ENCODE data around the gene PLEKHA7.

Gene PLEKHA7

DNA sequence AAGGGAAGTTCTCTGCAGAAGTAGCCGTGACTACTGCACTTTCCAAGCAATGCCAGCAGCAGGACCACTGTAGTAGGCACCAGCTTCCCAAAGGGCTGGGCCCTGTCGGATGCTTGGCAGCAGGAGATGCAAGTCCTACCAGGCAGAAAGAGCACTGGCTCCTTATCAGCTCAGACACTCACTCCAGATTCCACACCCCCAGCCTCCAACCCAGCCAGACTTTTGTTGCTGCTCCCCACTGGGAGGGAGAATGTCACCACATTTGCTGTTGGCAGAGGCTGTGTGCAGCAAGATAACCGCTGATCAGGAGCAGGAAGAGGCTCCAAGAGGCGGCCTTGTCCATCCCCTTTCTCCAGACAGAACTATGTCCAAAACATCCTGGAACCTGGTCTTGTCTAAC, 157.0 kb downstream of the PLEKHA7 start:
- peaks cover 10% of the 10 kb centered on the region for H3K4me1 ChIP-seq (ENCODE audit: control insufficient read depth, insufficient read depth, low read length)
- H3K9ac ChIP-seq (ENCODE audit: low read length) = no peak overlapping the region
- H3K27me3 ChIP-seq (ENCODE audit: control insufficient read depth, insufficient read depth, low read length) = no peaks in the 10 kb centered on the region
- H3K9me3 ChIP-seq (ENCODE audit: control insufficient read depth, low read length) = no peaks in the 10 kb centered on the region
- peaks cover 7% of the 10 kb centered on the region for H3K36me3 ChIP-seq (ENCODE audit: control insufficient read depth, insufficient read depth, low read length)
- H3K4me3 ChIP-seq (ENCODE audit: low read length) = no peak overlapping the region

GRCh38 chr11:16856022-16856471, 158.2 kb downstream of the PLEKHA7 start:
- Histone ChIP-seq H3K4me3 (ENCODE audit: low read length) (no peak overlapping the region), H3K4me1 (ENCODE audit: control insufficient read depth, insufficient read depth, low read length) (peaks cover 9% of the 10 kb centered on the region), H3K9ac (ENCODE audit: low read length) (no peak overlapping the region), H3K27me3 (ENCODE audit: control insufficient read depth, insufficient read depth, low read length) (no peaks in the 10 kb centered on the region), H3K36me3 (ENCODE audit: control insufficient read depth, insufficient read depth, low read length) (peaks cover 7% of the 10 kb centered on the region), H3K9me3 (ENCODE audit: control insufficient read depth, low read length) (no peaks in the 10 kb centered on the region)

- Histone ChIP-seq H3K9me3 (ENCODE audit: control insufficient read depth, low read length) (no peaks in the 10 kb centered on the region), H3K4me3 (ENCODE audit: low read length) (no peak overlapping the region), H3K4me1 (ENCODE audit: control insufficient read depth, insufficient read depth, low read length) (no peaks in the 10 kb centered on the region), H3K27me3 (ENCODE audit: control insufficient read depth, insufficient read depth, low read length) (no peaks in the 10 kb centered on the region), H3K9ac (ENCODE audit: low read length) (no peak overlapping the region), H3K36me3 (ENCODE audit: control insufficient read depth, insufficient read depth, low read length) (peaks cover 7% of the 10 kb centered on the region)
Measured at GRCh38 chr11:16854979-16855378, 159.2 kb downstream of the PLEKHA7 start.

DNA sequence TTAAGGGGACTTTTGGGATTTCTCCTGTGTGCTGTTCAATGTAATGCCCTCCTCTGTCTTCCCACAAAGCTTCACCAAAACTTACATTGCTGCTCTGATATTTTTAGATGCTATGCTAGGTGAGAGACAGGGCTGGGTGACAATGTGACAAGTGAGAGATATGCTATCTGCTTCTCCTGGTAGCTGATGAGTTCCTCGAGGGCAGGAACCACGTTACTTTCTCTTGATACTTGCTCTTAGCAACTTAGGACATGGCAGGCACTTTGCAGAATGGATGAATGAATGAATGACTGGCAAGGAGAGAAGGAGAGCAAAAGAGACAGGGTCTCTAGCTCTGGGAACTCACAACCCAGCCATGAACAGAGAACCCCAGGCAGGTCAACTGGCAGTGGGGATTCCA, 160.4 kb downstream of the PLEKHA7 start:
- no peaks in the 10 kb centered on the region for H3K27me3 ChIP-seq (ENCODE audit: control insufficient read depth, insufficient read depth, low read length)
- no peaks in the 10 kb centered on the region for H3K4me1 ChIP-seq (ENCODE audit: control insufficient read depth, insufficient read depth, low read length)
- H3K36me3 ChIP-seq (ENCODE audit: control insufficient read depth, insufficient read depth, low read length) = peaks cover 7% of the 10 kb centered on the region
- no peaks in the 10 kb centered on the region for H3K9me3 ChIP-seq (ENCODE audit: control insufficient read depth, low read length)
- H3K4me3 ChIP-seq (ENCODE audit: low read length) = no peak overlapping the region
- H3K9ac ChIP-seq (ENCODE audit: low read length) = no peak overlapping the region

DNA sequence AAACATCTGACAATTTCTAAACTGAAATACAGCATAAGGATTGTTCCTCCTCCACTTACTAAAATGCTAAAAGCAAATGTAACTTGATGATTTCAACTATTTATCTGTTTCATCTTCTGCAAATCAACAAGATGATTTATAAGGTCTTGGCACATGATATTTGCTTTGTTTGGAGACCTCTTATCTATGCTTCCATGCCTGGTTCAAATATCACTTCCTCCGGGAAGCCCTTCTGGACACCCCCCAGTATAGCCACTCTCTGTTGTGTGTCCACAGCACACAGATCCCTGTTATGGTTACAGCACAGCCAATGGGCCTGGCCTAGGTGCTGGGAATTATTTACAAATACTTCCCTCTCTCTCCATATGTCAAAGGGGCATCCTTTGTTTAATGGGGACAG, 160.9 kb downstream of the PLEKHA7 start:
- Histone ChIP-seq H3K9ac (ENCODE audit: low read length) (no peak overlapping the region), H3K4me1 (ENCODE audit: control insufficient read depth, insufficient read depth, low read length) (no peaks in the 10 kb centered on the region), H3K36me3 (ENCODE audit: control insufficient read depth, insufficient read depth, low read length) (peaks cover 7% of the 10 kb centered on the region), H3K9me3 (ENCODE audit: control insufficient read depth, low read length) (no peaks in the 10 kb centered on the region), H3K4me3 (ENCODE audit: low read length) (no peak overlapping the region), H3K27me3 (ENCODE audit: control insufficient read depth, insufficient read depth, low read length) (no peaks in the 10 kb centered on the region)

DNA sequence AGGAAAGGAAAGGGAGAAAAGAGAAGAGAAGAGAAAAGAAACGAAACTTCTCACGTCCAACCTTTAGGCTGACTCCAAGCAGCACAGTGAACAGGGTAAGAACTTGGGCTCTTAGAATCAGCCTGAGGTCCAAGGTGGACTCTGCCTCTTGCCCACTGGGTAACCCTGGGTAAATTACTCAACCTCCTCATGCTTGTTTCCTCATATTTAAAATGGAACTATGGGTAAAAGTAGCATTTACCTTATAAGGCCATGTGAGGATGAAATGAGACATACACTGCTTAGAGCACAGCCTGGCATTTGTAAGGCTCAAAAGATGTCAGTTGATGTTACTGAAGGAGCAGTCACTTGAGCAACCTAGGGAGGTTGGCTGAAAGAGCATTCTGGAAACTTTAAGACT, 167.9 kb downstream of the PLEKHA7 start:
- H3K27me3 ChIP-seq (ENCODE audit: control insufficient read depth, insufficient read depth, low read length) = no peaks in the 10 kb centered on the region
- H3K9me3 ChIP-seq (ENCODE audit: control insufficient read depth, low read length) = no peaks in the 10 kb centered on the region
- peaks cover 5% of the 10 kb centered on the region for H3K4me1 ChIP-seq (ENCODE audit: control insufficient read depth, insufficient read depth, low read length)
- H3K9ac ChIP-seq (ENCODE audit: low read length) = no peak overlapping the region
- no peak overlapping the region for H3K4me3 ChIP-seq (ENCODE audit: low read length)
- no peaks in the 10 kb centered on the region for H3K36me3 ChIP-seq (ENCODE audit: control insufficient read depth, insufficient read depth, low read length)

DNA sequence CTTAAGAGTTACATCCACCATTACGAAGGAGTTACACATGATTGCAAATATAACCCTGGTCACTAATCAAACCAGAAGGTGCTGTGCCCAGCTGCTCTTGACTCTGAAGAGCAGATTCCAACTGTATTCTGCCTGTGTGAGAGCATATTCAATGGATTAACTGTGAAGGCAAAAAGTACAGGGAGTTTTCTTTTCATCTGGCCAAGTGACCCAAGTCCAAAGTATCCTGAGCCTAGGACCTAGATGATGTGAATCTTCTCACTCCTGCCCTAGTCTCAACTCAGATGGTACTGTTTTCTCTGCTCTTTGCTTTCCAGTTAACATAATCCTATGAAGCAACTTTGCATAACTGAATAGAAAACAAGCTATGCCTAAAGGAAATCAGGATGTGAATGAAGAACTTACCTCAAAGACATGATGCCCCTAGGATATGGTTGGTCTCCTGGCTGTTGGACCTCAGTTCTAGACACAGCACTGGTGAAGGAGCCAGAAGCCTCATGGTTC, 169.9 kb downstream of the PLEKHA7 start:
- Histone ChIP-seq H3K4me3 (ENCODE audit: low read length) (no peak overlapping the region), H3K27me3 (ENCODE audit: control insufficient read depth, insufficient read depth, low read length) (no peaks in the 10 kb centered on the region), H3K9ac (ENCODE audit: low read length) (no peak overlapping the region), H3K4me1 (ENCODE audit: control insufficient read depth, insufficient read depth, low read length) (peaks cover 5% of the 10 kb centered on the region), H3K36me3 (ENCODE audit: control insufficient read depth, insufficient read depth, low read length) (peaks cover 5% of the 10 kb centered on the region), H3K9me3 (ENCODE audit: control insufficient read depth, low read length) (no peaks in the 10 kb centered on the region)

DNA sequence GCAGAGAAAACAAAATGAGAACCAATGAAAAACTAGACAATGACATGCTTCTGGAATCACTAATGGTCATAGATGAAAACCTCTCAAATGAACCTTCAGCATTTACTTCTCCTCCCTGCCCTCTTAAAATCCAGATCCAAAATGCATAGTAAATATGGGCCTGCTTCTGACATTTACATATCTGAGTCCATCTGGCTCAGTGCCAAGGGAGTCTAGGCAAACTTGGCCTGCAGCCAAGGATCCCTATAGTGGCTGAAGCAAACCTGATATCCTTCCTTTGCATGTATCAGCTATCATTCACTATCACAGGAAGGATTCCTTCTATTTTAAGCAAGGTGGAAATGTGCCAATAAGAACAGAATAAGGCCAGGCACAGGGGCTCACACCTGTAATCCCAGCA, 170.9 kb downstream of the PLEKHA7 start:
- peaks cover 5% of the 10 kb centered on the region for H3K4me1 ChIP-seq (ENCODE audit: control insufficient read depth, insufficient read depth, low read length)
- H3K4me3 ChIP-seq (ENCODE audit: low read length) = no peak overlapping the region
- H3K36me3 ChIP-seq (ENCODE audit: control insufficient read depth, insufficient read depth, low read length) = peaks cover 5% of the 10 kb centered on the region
- no peaks in the 10 kb centered on the region for H3K27me3 ChIP-seq (ENCODE audit: control insufficient read depth, insufficient read depth, low read length)
- H3K9ac ChIP-seq (ENCODE audit: low read length) = no peak overlapping the region
- H3K9me3 ChIP-seq (ENCODE audit: control insufficient read depth, low read length) = no peaks in the 10 kb centered on the region

- no peak overlapping the region for H3K9ac ChIP-seq (ENCODE audit: low read length)
- peaks cover 5% of the 10 kb centered on the region for H3K36me3 ChIP-seq (ENCODE audit: control insufficient read depth, insufficient read depth, low read length)
- H3K4me3 ChIP-seq (ENCODE audit: low read length) = no peak overlapping the region
- no peaks in the 10 kb centered on the region for H3K9me3 ChIP-seq (ENCODE audit: control insufficient read depth, low read length)
- H3K27me3 ChIP-seq (ENCODE audit: control insufficient read depth, insufficient read depth, low read length) = no peaks in the 10 kb centered on the region
- H3K4me1 ChIP-seq (ENCODE audit: control insufficient read depth, insufficient read depth, low read length) = peaks cover 5% of the 10 kb centered on the region
Measured at GRCh38 chr11:16841984-16842383, 172.2 kb downstream of the PLEKHA7 start.

DNA sequence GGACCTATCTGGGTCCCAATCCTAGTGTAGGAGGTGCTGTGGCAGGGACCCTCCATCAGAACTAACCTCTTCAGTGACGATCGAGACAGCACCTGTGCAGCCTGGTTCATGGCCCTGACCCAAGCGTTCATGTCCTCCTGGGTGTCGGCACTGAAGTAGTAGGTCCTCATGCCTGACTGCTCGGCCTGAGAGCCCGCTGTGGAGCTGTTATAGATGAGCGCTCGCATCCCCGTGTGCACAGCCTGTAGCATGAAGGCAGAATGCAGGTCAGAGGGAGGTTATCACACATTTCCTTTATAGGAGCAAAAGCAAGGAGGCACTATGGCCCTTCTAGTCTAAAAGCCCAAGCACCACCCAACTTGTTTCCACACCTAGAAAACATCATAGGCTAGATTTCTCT, 172.7 kb downstream of the PLEKHA7 start:
- Histone ChIP-seq H3K9me3 (ENCODE audit: control insufficient read depth, low read length) (no peaks in the 10 kb centered on the region), H3K27me3 (ENCODE audit: control insufficient read depth, insufficient read depth, low read length) (no peaks in the 10 kb centered on the region), H3K9ac (ENCODE audit: low read length) (no peak overlapping the region), H3K36me3 (ENCODE audit: control insufficient read depth, insufficient read depth, low read length) (peaks cover 5% of the 10 kb centered on the region), H3K4me3 (ENCODE audit: low read length) (no peak overlapping the region), H3K4me1 (ENCODE audit: control insufficient read depth, insufficient read depth, low read length) (peaks cover 5% of the 10 kb centered on the region)

DNA sequence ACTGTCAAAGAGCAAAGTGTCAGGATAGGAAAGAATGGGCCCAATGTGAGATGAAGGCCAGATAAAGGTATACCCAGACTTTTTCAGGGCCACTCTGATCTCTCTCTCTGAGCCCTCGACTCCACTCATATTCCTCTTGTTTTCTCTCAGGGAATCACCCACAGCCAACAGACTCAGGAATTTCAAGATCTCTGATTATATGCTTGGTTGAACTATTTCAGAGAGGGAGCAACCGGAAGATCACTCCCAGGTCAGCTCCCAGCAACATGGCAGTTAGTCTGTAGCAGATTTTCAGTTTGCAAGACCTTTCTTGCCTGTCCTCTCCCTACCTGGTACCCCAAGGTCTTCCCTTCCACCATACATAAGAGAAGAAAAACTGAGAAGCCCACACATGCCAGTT, 173.3 kb downstream of the PLEKHA7 start:
- Histone ChIP-seq H3K36me3 (ENCODE audit: control insufficient read depth, insufficient read depth, low read length) (peaks cover 5% of the 10 kb centered on the region), H3K4me1 (ENCODE audit: control insufficient read depth, insufficient read depth, low read length) (peaks cover 5% of the 10 kb centered on the region), H3K9ac (ENCODE audit: low read length) (no peak overlapping the region), H3K4me3 (ENCODE audit: low read length) (no peak overlapping the region), H3K27me3 (ENCODE audit: control insufficient read depth, insufficient read depth, low read length) (no peaks in the 10 kb centered on the region), H3K9me3 (ENCODE audit: control insufficient read depth, low read length) (no peaks in the 10 kb centered on the region)

DNA sequence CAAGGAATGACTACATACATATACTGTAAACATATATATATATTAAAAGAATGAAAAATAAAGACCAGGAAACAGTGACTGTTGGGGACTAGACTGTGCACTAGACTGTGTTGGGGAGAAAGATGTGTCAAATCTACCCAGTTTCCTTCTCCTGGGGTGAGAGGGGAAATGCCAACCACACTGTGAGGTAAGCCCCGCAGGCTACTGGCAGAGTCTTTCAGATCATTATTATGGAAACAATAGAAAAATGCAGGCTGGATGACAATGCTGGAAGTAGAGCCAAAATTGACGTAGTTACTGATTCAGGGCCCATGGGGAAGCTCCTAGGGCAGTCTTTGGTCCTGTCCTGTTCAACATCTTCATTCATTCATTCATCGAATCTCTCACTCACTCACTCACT, 174.4 kb downstream of the PLEKHA7 start:
- H3K36me3 ChIP-seq (ENCODE audit: control insufficient read depth, insufficient read depth, low read length) = peaks cover 5% of the 10 kb centered on the region
- no peaks in the 10 kb centered on the region for H3K9me3 ChIP-seq (ENCODE audit: control insufficient read depth, low read length)
- H3K4me3 ChIP-seq (ENCODE audit: low read length) = no peak overlapping the region
- no peak overlapping the region for H3K9ac ChIP-seq (ENCODE audit: low read length)
- peaks cover 5% of the 10 kb centered on the region for H3K4me1 ChIP-seq (ENCODE audit: control insufficient read depth, insufficient read depth, low read length)
- no peaks in the 10 kb centered on the region for H3K27me3 ChIP-seq (ENCODE audit: control insufficient read depth, insufficient read depth, low read length)

- Histone ChIP-seq H3K9me3 (ENCODE audit: control insufficient read depth, low read length) (no peaks in the 10 kb centered on the region), H3K27me3 (ENCODE audit: control insufficient read depth, insufficient read depth, low read length) (no peaks in the 10 kb centered on the region), H3K9ac (ENCODE audit: low read length) (no peak overlapping the region), H3K4me1 (ENCODE audit: control insufficient read depth, insufficient read depth, low read length) (no peaks in the 10 kb centered on the region), H3K36me3 (ENCODE audit: control insufficient read depth, insufficient read depth, low read length) (peaks cover 6% of the 10 kb centered on the region), H3K4me3 (ENCODE audit: low read length) (no peak overlapping the region)
Measured at GRCh38 chr11:16834384-16834783, 179.8 kb downstream of the PLEKHA7 start.
